Neural progenitor cell (in vitro differentiated cells): Measurements from ENCODE around the gene PLD6.

Experiments used
- CTCF ChIP-seq: fragments of 200-600 bp; sonication (generic); IDR thresholded peaks from 2 replicates; pipeline ENCODE4 v1.5.1; 2017; ENCODE audit warnings: antibody characterized with exemption, mild to moderate bottlenecking
- EZH2 ChIP-seq: fragments of 200-600 bp; sonication (generic); IDR thresholded peaks from 2 replicates; pipeline ENCODE4 v1.6.1; 2017; ENCODE audit warnings: antibody characterized with exemption, mild to moderate bottlenecking, moderate library complexity
- EZH2phosphoT487 ChIP-seq: fragments of 200-600 bp; sonication (generic); IDR thresholded peaks from 2 replicates; pipeline ENCODE4 v1.6.1; 2017; ENCODE audit warnings: antibody characterized with exemption

GRCh38 chr17:17180141-17180603 lies 26.0 kb downstream of the PLD6 start:
- TF ChIP-seq EZH2phosphoT487 (no peak), CTCF (no peak), EZH2 (no peak)
